Hepatocyte (in vitro differentiated cells): Measurements from ENCODE around the gene MACROD2. TPM values are rescaled to one million over a fixed set of nuclear protein-coding genes. Genes with fewer than 3 reads are reported as not detected.

ENCODE experiments used
- DNase-seq: peaks from one replicate; pipeline ENCODE4 v3.0.0-alpha.2; 2016; ENCODE audit warnings: low spot score
- H2AFZ ChIP-seq: fragments of 200-600 bp; sonication (generic); 2 replicates; pipeline ENCODE4 v1.6.0; 2016; ENCODE audit warnings: antibody characterized with exemption, mild to moderate bottlenecking
- H3K27ac ChIP-seq: fragments of 200-600 bp; sonication (generic); 2 replicates; pipeline ENCODE4 v1.5.1; 2016; ENCODE audit warnings: mild to moderate bottlenecking
- H3K27me3 ChIP-seq: fragments of 200-600 bp; sonication (generic); 2 replicates; pipeline ENCODE4 v1.6.1; 2016
- H3K36me3 ChIP-seq: fragments of 200-600 bp; sonication (generic); replicated peaks from 2 replicates; pipeline ENCODE4 v1.5.1; 2016; ENCODE audit warnings: low read depth; ENCODE audit not compliant: insufficient read depth
- H3K4me1 ChIP-seq: fragments of 200-600 bp; sonication (generic); 2 replicates; pipeline ENCODE4 v1.5.1; 2016; ENCODE audit warnings: mild to moderate bottlenecking, moderate library complexity; ENCODE audit not compliant: insufficient read depth
- H3K4me2 ChIP-seq: fragments of 200-600 bp; sonication (generic); 2 replicates; pipeline ENCODE4 v1.6.0; 2016
- H3K4me3 ChIP-seq: fragments of 200-600 bp; sonication (generic); 2 replicates; pipeline ENCODE4 v1.5.1; 2016; ENCODE audit warnings: mild to moderate bottlenecking
- H3K79me2 ChIP-seq: fragments of 200-600 bp; sonication (generic); 2 replicates; pipeline ENCODE4 v1.6.0; 2017; ENCODE audit warnings: mild to moderate bottlenecking
- H3K9me2 ChIP-seq: fragments of 200-600 bp; sonication (generic); replicated peaks from 2 replicates; pipeline ENCODE4 v1.6.0; 2017; ENCODE audit warnings: mild to moderate bottlenecking; ENCODE audit not compliant: insufficient read depth
- H3K9me3 ChIP-seq: fragments of 200-600 bp; sonication (generic); 2 replicates; pipeline ENCODE4 v1.5.1; 2016; ENCODE audit warnings: low read depth, mild to moderate bottlenecking
- H4K20me1 ChIP-seq: fragments of 200-600 bp; sonication (generic); 2 replicates; pipeline ENCODE4 v1.6.0; 2016; ENCODE audit warnings: mild to moderate bottlenecking; ENCODE audit not compliant: insufficient read depth, poor library complexity, severe bottlenecking
- EZH2 ChIP-seq: fragments of 200-600 bp; sonication (generic); IDR thresholded peaks from 2 replicates; pipeline ENCODE4 v1.6.1; 2016; ENCODE audit warnings: antibody characterized with exemption, mild to moderate bottlenecking, borderline replicate concordance
- EZH2phosphoT487 ChIP-seq: fragments of 200-600 bp; sonication (generic); IDR thresholded peaks from one replicate; pipeline ENCODE4 v1.6.1; 2018; ENCODE audit warnings: antibody characterized with exemption, mild to moderate bottlenecking, low read depth, moderate library complexity; ENCODE audit not compliant: unreplicated experiment, severe bottlenecking
- WGBS: methylation state at CpG from one replicate; pipeline ENCODE4 v1.1.6; 2016; ENCODE audit warnings: low lambda C conversion rate; ENCODE audit errors: missing lambda C conversion rate; 5-methylcytosine and 5-hydroxymethylcytosine counted together
- polyA plus RNA-seq: library from polyadenylated mRNA; unstranded; fragments of >200 nt; fragmentation: Nextera tagmentation; extraction: Ambion mirVana; gene quantifications from 2 replicates; pipeline ENCODE4 v1.2.1, GENCODE V29; 2016
- total RNA-seq: library from RNA; depleted of rRNA; stranded (reverse); fragments of >200 nt; gene quantifications from 2 replicates; pipeline ENCODE4 v1.2.3, GENCODE V29; 2014
- TF ChIP-seq, protein P1 (sequence below): fragments of 200-600 bp; sonication (generic); IDR thresholded peaks from 2 replicates; pipeline ENCODE4 v1.5.1; 2016; ENCODE audit warnings: antibody characterized with exemption, mild to moderate bottlenecking; ENCODE audit not compliant: poor library complexity

MACROD2 gene
- total and polyA plus RNA-seq, 2 experiments from 2014 or later, result 2.4 to 3.1 TPM

DNA sequence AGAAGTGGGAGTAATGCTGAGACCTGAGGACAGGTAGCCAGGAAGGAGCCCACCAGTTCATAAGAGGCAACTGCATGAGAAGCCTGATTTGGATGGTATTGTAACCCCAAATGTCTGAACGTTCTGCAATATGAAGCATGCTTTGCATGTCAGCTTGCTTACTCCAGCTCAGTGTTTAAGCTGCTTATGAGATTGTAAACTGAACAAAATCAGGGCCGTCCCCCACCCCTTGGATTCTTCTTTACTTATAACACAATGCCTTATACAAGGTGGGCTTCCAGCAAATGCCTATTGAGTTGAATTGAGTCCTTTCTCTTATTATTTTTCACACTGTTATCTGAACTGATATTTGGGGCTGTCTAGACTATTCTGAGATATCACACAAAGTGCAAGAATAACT lies 1816.6 kb downstream of the MACROD2 start:
- TF ChIP-seq EZH2phosphoT487, result no peak
- no peak for TF ChIP-seq EZH2
- TF ChIP-seq, protein P1, sequence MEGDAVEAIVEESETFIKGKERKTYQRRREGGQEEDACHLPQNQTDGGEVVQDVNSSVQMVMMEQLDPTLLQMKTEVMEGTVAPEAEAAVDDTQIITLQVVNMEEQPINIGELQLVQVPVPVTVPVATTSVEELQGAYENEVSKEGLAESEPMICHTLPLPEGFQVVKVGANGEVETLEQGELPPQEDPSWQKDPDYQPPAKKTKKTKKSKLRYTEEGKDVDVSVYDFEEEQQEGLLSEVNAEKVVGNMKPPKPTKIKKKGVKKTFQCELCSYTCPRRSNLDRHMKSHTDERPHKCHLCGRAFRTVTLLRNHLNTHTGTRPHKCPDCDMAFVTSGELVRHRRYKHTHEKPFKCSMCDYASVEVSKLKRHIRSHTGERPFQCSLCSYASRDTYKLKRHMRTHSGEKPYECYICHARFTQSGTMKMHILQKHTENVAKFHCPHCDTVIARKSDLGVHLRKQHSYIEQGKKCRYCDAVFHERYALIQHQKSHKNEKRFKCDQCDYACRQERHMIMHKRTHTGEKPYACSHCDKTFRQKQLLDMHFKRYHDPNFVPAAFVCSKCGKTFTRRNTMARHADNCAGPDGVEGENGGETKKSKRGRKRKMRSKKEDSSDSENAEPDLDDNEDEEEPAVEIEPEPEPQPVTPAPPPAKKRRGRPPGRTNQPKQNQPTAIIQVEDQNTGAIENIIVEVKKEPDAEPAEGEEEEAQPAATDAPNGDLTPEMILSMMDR, result no peak
- Histone ChIP-seq H3K36me3 (no peaks in the 10 kb centered on the region), H3K4me1 (peaks cover 4% of the 10 kb centered on the region), H3K4me3 (no peak overlapping the region), H3K27me3 (no peaks in the 10 kb centered on the region), H3K9me3 (no peaks in the 10 kb centered on the region), H3K79me2 (no peaks in the 10 kb centered on the region), H3K27ac (no peak overlapping the region), H2AFZ (no peak overlapping the region), H4K20me1 (no peaks in the 10 kb centered on the region), H3K4me2 (no peak overlapping the region), H3K9me2 (no peaks in the 10 kb centered on the region)
- 86% methylated on average over 2 of the region's 2 CpGs for WGBS
- no peak for DNase-seq

GRCh38 chr20:15812696-15813095 lies 1817.4 kb downstream of the MACROD2 start:
- Histone ChIP-seq H3K4me2 (no peak overlapping the region), H3K9me3 (no peaks in the 10 kb centered on the region), H3K36me3 (no peaks in the 10 kb centered on the region), H3K27ac (no peak overlapping the region), H2AFZ (no peak overlapping the region), H4K20me1 (no peaks in the 10 kb centered on the region), H3K27me3 (no peaks in the 10 kb centered on the region), H3K79me2 (no peaks in the 10 kb centered on the region), H3K9me2 (no peaks in the 10 kb centered on the region), H3K4me3 (no peak overlapping the region), H3K4me1 (peaks cover 4% of the 10 kb centered on the region)
- WGBS, result 39% methylated on average over 1 of the region's 1 CpG
- TF ChIP-seq EZH2, result no peak
- TF ChIP-seq, protein P1, result no peak
- no peak for DNase-seq

DNA sequence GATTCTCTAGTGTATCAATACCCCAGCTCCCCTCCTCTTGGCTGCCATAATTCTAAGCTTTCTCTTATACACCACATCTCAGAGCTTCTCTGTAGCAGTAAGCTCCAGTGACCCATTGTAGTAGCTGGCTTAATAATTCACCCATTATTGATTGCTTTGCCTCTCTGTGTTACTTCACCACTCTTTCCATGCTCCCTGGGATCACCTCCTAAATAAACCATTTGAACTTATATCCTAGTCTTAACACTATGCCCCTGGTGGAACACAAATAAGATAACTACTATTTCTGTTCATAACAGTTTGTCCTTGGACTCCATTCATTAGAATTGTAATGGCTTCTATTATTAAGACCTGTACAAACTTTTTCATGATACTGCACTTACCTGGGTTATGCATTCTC lies 1819.0 kb downstream of the MACROD2 start:
- H3K27ac ChIP-seq, result no peak overlapping the region
- no peaks in the 10 kb centered on the region for H4K20me1 ChIP-seq
- TF ChIP-seq EZH2phosphoT487 (no peak), EZH2 (no peak)
- TF ChIP-seq, protein P1, result no peak
- no peak overlapping the region for H3K4me3 ChIP-seq
- no peak for DNase-seq
- no peak overlapping the region for H2AFZ ChIP-seq
- H3K4me1 ChIP-seq, result peaks cover 4% of the 10 kb centered on the region
- H3K79me2 ChIP-seq, result no peaks in the 10 kb centered on the region
- H3K4me2 ChIP-seq, result no peak overlapping the region
- no peaks in the 10 kb centered on the region for H3K36me3 ChIP-seq
- no peaks in the 10 kb centered on the region for H3K9me3 ChIP-seq
- no peaks in the 10 kb centered on the region for H3K9me2 ChIP-seq
- no peaks in the 10 kb centered on the region for H3K27me3 ChIP-seq

GRCh38 chr20:15814911-15815310 lies 1819.6 kb downstream of the MACROD2 start:
- no peak overlapping the region for H2AFZ ChIP-seq
- TF ChIP-seq, protein P1, result no peak
- TF ChIP-seq EZH2phosphoT487 (no peak), EZH2 (no peak)
- no peak overlapping the region for H3K4me3 ChIP-seq
- no peaks in the 10 kb centered on the region for H3K79me2 ChIP-seq
- no peak overlapping the region for H3K4me2 ChIP-seq
- peaks cover 4% of the 10 kb centered on the region for H3K4me1 ChIP-seq
- H3K27ac ChIP-seq, result no peak overlapping the region
- H3K36me3 ChIP-seq, result no peaks in the 10 kb centered on the region
- WGBS, result 32% methylated on average over 2 of the region's 2 CpGs
- no peaks in the 10 kb centered on the region for H3K27me3 ChIP-seq
- H3K9me2 ChIP-seq, result no peaks in the 10 kb centered on the region
- H4K20me1 ChIP-seq, result no peaks in the 10 kb centered on the region
- DNase-seq, result peak; percentile 4
- H3K9me3 ChIP-seq, result no peaks in the 10 kb centered on the region
